ENCODE measurements around the gene BBS2.

- TF ChIP-seq CTCF (IDR thresholded peaks at IDR 0.05) (no peak), EZH2 (IDR thresholded peaks at IDR 0.05) (no peak), EZH2phosphoT487 (IDR thresholded peaks at IDR 0.05) (no peak)
These were observed 5.0 kb downstream of the BBS2 start for GRCh38 chr16:56514845-56515244.

Measured in neural progenitor cell (in vitro differentiated cells).